Ascending aorta (tissue), 2 donors: ENCODE measurements around the gene TMEM18. TPM values are rescaled to one million over a fixed set of nuclear protein-coding genes. Genes with fewer than 3 reads are reported as not detected.
A peak's percentile ranks its signal among the peaks of the same experiment; 100 is the strongest.

ENCODE experiments used
- DNase-seq, 2 donors: peaks; one replicate each; pipeline ENCODE4 v3.0.0-alpha.2; 2019; ENCODE audit warnings: low spot score in 2 of 2
- H3K27ac ChIP-seq, 2 donors: fragments of 200-600 bp; sonication (generic); one replicate each; pipeline ENCODE4 v1.5.1; 2016 to 2017; ENCODE audit warnings: mild to moderate bottlenecking in 1 of 2
- H3K27me3 ChIP-seq: fragments of 200-600 bp; sonication (generic); one replicate; pipeline ENCODE4 v1.5.1; 2017
- H3K36me3 ChIP-seq, 2 donors: fragments of 200-600 bp; sonication (generic); one replicate each; pipeline ENCODE4 v1.5.1; 2016
- H3K4me1 ChIP-seq, 2 donors: fragments of 200-600 bp; sonication (generic); one replicate each; pipeline ENCODE4 v1.5.1; 2016 to 2017; ENCODE audit warnings: mild to moderate bottlenecking in 1 of 2
- H3K4me3 ChIP-seq, 2 donors: fragments of 200-600 bp; sonication (generic); one replicate each; pipeline ENCODE4 v1.5.1; 2016 to 2017; ENCODE audit warnings: mild to moderate bottlenecking in 1 of 2
- H3K9me3 ChIP-seq, 2 donors: fragments of 200-600 bp; sonication (generic); one replicate each; pipeline ENCODE4 v1.5.1; 2016
- intact Hi-C: fragments of 100-400 bp; cut with DNase I; formaldehyde crosslinking; loops from one replicate; pipeline ENCODE4 v1.15.1; 2023
- total RNA-seq: library from RNA; depleted of rRNA; stranded (reverse); fragments of >200 nt; gene quantifications from one replicate; pipeline ENCODE4 v1.1.0, GENCODE V29; 2016
- TF ChIP-seq, protein P1 (sequence below), 3 experiments: fragments of 200-600 bp in 2 of 3; fragments of 450-650 bp in 1 of 3; sonication (generic) in 2 of 3; IDR thresholded peaks; one replicate each; pipeline ENCODE4 v1.5.1; 2016 to 2019; ENCODE audit warnings: antibody characterized with exemption in 3 of 3, mild to moderate bottlenecking in 1 of 3, moderate library complexity in 1 of 3

Gene TMEM18
- total RNA-seq, 1 donor from 2014 or later, result 6.4 TPM

DNA sequence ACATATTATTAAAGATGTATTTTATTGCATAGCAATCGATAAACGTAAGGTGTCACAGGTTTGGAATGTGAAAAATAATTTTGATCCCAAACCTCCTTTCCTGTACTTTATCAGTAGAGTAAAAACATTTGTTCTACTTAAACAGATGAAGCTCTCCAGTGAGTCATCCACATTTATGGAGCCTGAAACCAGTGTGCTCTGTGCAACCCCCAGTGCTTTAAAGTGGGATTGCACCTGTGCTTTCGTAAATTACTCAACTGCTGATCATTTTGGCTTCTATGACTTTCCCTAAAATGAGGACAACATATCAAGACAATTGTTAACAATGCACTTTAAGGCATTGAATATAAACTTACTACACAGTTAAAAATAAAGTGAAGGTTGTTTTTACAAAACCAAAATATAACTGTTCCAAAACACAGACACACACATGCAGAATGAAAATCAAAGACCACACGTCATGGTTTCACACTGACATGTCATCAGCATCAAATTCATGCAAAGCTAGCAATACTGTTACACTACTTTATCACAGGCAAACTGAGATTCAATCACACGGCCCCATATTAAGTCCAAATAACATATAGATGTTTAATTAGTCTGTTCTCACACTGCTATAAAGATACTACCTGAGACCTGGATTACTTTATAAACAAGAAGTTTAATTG, 9.7 kb downstream of the TMEM18 start:
- DNase-seq, result no peak
- Histone ChIP-seq H3K27ac (no peak overlapping the region), H3K27me3 (no peaks in the 10 kb centered on the region), H3K4me1 (no peaks in the 10 kb centered on the region), H3K4me3 (no peak overlapping the region), H3K36me3 (peaks cover 46 to 88% of the 10 kb centered on the region in 2 donors), H3K9me3 (peaks cover 10 to 12% of the 10 kb centered on the region in 2 donors)
- TF ChIP-seq, protein P1, sequence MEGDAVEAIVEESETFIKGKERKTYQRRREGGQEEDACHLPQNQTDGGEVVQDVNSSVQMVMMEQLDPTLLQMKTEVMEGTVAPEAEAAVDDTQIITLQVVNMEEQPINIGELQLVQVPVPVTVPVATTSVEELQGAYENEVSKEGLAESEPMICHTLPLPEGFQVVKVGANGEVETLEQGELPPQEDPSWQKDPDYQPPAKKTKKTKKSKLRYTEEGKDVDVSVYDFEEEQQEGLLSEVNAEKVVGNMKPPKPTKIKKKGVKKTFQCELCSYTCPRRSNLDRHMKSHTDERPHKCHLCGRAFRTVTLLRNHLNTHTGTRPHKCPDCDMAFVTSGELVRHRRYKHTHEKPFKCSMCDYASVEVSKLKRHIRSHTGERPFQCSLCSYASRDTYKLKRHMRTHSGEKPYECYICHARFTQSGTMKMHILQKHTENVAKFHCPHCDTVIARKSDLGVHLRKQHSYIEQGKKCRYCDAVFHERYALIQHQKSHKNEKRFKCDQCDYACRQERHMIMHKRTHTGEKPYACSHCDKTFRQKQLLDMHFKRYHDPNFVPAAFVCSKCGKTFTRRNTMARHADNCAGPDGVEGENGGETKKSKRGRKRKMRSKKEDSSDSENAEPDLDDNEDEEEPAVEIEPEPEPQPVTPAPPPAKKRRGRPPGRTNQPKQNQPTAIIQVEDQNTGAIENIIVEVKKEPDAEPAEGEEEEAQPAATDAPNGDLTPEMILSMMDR (IDR thresholded peaks at IDR 0.05), result peak in 2 of 3 experiments; percentile 22 to 32
- intact Hi-C loops, result no loop called here

DNA sequence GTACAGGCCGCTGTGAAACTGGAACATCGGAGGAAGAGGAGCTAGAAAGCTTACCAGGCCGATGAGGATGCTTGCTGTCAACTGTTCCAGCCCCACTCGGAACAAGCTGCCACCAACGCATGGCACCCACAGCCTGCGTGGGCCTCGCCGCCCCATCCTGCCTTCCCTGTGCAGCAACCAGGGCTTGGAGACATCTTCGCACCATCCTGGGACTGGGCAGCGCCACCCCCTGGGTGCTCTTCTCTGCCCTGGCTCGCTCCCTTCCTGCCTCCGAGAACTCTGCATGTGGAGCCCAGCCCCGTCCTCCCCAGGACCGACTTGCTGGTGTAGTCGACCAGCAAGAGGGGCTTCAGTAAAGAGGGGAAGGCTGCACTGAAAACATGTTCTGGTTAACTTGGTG, 10.8 kb downstream of the TMEM18 start:
- Histone ChIP-seq H3K27ac (no peak overlapping the region), H3K36me3 (peaks cover 38 to 80% of the 10 kb centered on the region in 2 donors), H3K4me3 (no peak overlapping the region), H3K9me3 (peaks cover 10 to 12% of the 10 kb centered on the region in 2 donors), H3K27me3 (no peaks in the 10 kb centered on the region), H3K4me1 (no peaks in the 10 kb centered on the region)
- TF ChIP-seq, protein P1 (IDR thresholded peaks at IDR 0.05), result no peak
- no peak for DNase-seq
- intact Hi-C loops, result no loop called here

DNA sequence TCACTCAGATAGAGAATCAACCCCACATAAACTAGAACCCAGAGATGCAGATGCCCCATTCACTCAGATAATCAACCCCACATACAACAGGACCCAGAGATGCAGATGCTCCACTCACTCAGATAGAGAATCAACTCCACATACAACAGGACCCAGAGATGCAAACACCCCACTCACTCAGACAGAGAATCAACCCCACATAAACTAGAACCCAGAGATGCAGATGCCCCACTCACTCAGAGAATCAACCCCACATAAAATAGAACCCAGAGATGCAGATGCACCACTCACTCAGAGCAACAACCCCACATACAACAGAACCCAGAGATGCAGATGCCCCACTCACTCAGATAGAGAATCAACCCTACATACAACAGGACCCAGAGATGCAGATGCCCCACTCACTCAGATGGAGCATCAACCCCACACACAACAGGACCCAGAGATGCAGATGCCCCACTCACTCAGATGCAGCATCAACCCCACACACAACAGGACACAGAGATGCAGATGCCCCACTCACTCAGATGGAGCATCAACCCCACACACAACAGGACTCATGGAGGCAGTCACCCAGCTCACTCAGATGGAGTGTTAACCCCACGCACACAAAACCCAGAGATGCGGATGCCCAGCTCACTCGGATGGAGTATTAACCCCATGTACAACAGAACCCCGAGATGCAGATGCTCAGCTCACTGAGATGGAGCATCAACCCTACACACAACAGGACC, 11.7 kb downstream of the TMEM18 start:
- peaks cover 38 to 73% of the 10 kb centered on the region in 2 donors for H3K36me3 ChIP-seq
- intact Hi-C loops, result no loop called here
- no peak overlapping the region for H3K4me3 ChIP-seq
- no peak overlapping the region for H3K27ac ChIP-seq
- H3K9me3 ChIP-seq, result peaks cover 10 to 12% of the 10 kb centered on the region in 2 donors
- no peaks in the 10 kb centered on the region for H3K27me3 ChIP-seq
- H3K4me1 ChIP-seq, result no peaks in the 10 kb centered on the region
- DNase-seq, result no peak
- TF ChIP-seq, protein P1 (IDR thresholded peaks at IDR 0.05), result no peak

DNA sequence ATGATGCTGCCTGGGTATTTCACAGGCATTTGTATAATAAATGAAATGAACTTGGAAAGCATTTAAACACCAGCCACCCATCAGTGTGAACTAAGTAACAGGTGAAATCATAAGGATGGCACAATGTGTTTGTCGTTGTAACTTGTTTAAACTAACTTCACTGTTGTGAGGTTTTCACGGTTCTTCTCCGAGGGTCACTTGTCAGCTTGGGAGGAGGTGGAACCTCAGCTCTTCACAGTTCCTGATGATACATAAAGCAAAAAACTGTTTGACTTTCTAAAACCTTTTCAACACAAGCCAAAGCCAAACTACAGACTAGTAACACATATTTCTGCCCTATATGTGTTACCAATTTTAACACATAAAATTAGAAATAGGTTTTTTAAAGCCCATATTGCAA, 13.1 kb downstream of the TMEM18 start:
- Histone ChIP-seq H3K4me3 (no peak overlapping the region), H3K36me3 (peaks cover 33 to 59% of the 10 kb centered on the region in 2 donors), H3K27me3 (no peaks in the 10 kb centered on the region), H3K4me1 (no peaks in the 10 kb centered on the region), H3K9me3 (peaks cover 10 to 12% of the 10 kb centered on the region in 2 donors), H3K27ac (no peak overlapping the region)
- DNase-seq, result no peak
- TF ChIP-seq, protein P1 (IDR thresholded peaks at IDR 0.05), result no peak
- intact Hi-C loops, result no loop called here

DNA sequence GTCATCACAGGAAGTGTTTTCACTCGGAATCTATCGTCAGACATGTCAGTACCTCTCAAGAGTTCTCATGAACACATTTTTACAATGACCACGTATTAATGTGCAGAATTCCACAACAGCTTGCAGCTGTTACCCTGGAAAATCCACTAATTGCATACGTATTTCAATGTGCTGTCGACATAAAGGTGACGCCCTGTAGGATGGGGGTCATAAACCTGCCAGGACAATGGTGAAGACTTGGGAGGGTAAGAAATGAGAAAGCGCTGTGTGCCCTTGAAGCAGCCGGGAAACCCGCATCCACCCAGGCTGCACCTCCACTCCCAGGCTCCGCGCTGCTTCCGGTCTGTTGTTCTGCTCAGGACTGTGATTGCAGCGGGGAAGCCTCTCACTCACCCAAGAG, 14.0 kb downstream of the TMEM18 start:
- Histone ChIP-seq H3K4me1 (no peaks in the 10 kb centered on the region), H3K9me3 (peaks cover 10 to 12% of the 10 kb centered on the region in 2 donors), H3K36me3 (peaks cover 25 to 50% of the 10 kb centered on the region in 2 donors), H3K27ac (no peak overlapping the region), H3K4me3 (no peak overlapping the region), H3K27me3 (no peaks in the 10 kb centered on the region)
- TF ChIP-seq, protein P1 (IDR thresholded peaks at IDR 0.05), result no peak
- no peak for DNase-seq
- intact Hi-C loops, result no loop called here
